Astrocyte (in vitro differentiated cells and primary cell): ENCODE measurements around the gene GREB1.

Source experiments
- CTCF ChIP-seq: IDR thresholded peaks from 2 replicates; pipeline ENCODE4 v1.5.1; 2011; ENCODE audit warnings: low read depth, mild to moderate bottlenecking, inconsistent platforms, low read length, moderate library complexity; ENCODE audit not compliant: insufficient read depth
- EZH2 ChIP-seq: IDR thresholded peaks from 2 replicates; pipeline ENCODE4 v1.6.1; 2012; ENCODE audit warnings: mild to moderate bottlenecking, low read length, inconsistent platforms; ENCODE audit not compliant: insufficient read depth

- no peak for TF ChIP-seq CTCF
- no peak for TF ChIP-seq EZH2
These were observed 25.9 kb downstream of the GREB1 start for GRCh38 chr2:11559786-11560155.
